GM18508 (cell line): ENCODE results near the gene TSPO2.
A peak's percentile ranks its signal among the peaks of the same experiment; 100 is the strongest.

Source experiments
- ATAC-seq: cut with Tn5 transposase; IDR thresholded peaks from one replicate; pipeline ENCODE4 v1.9.1; 2021; ENCODE audit warnings: moderate number of reproducible peaks; ENCODE audit not compliant: insufficient read depth, unreplicated experiment

Gene TSPO2

GRCh38 chr6:41025966-41026530 lies 16.2 kb upstream of the TSPO2 start:
- no peak for ATAC-seq

- no peak for ATAC-seq
Observed at GRCh38 chr6:41027241-41027640, 15.0 kb upstream of the TSPO2 start.

- ATAC-seq = peak; percentile 47
Observed at GRCh38 chr6:41027799-41028560, 14.3 kb upstream of the TSPO2 start.

GRCh38 chr6:41028561-41029412 lies 13.5 kb upstream of the TSPO2 start:
- no peak for ATAC-seq

- no peak for ATAC-seq
Observed at GRCh38 chr6:41032830-41033229, 9.4 kb upstream of the TSPO2 start.

- ATAC-seq = no peak
Observed at GRCh38 chr6:41033776-41034175, 8.5 kb upstream of the TSPO2 start.

DNA sequence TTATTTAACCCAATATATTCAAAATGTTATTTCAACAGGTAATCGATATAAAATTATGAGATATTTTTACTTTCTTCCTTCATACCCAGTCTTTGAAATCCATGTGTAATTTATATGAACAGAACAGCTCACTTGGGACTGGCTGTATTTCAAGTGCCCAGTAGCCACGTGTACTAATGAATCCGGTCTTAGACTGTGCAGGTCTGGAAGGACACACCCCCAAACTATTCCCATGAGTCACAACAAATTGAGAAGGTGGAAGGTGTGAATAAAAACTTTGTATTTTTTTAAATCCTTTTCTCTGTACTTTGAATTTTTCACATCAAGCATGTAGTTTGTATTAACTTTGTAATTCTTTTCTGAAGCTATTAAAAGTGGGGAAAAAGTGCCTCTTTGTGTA lies 6.1 kb upstream of the TSPO2 start:
- no peak for ATAC-seq

DNA sequence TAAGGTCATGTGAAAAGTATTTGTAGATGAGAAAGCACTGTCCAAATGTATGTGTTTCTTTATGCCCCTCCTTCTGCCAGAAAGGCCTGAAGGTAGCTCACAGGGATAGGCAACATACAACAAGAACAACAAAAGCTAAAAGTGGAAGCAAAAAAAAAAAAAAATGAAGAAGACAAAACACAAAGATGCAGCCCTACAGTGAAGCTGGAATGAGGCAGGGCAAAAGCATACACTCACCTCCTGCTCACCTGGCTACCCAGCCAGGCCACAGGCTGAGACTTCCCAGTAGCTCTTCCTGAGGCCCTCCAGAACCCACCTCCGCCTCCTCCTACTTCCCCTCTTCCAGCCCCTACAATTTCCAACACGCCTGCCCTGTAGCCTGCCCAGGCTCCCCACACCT lies 5.7 kb upstream of the TSPO2 start:
- ATAC-seq = no peak

DNA sequence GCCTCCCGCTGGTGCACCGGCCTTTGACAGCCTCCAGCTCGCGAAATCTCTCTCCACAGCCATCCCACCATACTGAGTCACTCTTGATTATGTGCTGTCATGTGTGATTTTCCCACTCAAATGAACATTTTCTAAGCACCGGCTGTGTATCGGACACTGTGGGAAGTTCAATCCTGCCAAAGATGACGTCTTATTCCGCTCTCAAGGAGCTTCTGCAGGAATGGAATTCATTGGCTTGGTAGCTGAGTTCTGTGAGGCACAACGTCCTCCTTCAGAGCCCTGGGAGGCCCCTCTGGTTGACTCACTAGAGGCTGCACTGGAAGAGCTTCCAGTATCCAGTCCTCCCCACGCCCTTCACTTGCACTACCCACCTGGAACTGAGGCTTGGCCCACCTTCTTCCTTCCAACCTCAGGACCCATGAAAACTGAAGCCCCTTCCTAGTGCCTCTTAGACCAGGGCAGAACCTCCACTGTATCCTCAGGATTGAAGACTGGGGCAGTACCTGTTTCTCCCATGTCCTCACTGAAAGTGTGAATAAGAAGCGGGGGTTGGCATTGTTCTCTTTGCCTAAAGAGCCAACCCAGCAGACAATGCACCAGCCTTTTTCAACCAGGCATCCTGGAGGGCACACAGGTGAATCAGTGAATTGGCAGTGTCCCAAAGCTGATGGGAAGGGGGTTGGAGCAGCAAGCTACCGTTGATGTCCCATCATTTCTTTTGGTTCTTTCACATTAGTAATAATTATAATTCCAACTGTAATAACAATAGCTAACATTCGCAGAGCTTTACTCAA lies 5.0 kb upstream of the TSPO2 start:
- no peak for ATAC-seq

- no peak for ATAC-seq
Observed at GRCh38 chr6:41038205-41038604, 4.1 kb upstream of the TSPO2 start.

- no peak for ATAC-seq
Observed at GRCh38 chr6:41039060-41039998, 2.9 kb upstream of the TSPO2 start, which contains the start of gene UNC5CL. Gene UNC5CL (minus strand): TSS chr6:41039221. CDS start chr6:41035074, 4,147 bp downstream.

DNA sequence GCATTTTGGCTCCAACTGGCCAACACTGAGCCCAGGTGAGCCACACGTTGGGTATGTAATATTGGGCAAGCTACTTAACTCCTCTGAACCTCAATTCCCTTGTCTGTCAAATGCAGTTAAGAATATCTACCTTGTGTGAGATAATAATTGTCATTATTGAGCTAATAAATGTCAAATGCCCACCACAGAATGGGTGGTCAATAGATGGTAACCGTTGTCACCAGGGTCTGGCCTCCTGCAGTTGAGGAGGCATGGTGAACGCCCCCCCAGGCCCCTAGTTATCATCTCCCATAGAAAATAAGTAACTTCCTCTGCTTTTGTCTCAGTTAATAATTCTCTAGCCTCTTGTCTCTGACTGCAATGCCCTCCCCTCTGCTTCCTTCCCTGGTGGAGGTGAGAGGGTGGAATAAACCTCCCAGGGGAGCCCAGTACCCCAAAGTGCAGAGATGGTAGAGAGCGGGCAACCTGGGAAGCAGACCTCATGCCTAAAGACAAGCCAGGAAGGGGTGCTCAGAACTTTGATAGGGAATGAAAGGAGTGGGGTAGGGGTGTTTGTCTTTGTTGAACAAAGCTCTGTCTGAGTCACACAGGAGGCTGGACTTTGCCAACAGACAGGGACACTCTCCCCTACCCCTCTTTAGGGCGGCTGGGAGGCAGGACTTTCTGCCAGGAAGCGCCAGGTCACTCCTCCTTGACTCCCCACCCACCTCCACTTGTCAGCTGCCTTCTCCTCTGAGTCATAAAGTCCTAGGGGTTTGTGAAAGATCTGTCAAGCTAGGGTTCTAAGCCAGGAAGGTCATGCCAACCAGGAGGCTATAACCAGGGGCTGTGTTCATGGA lies 1.9 kb upstream of the TSPO2 start:
- ATAC-seq = no peak

DNA sequence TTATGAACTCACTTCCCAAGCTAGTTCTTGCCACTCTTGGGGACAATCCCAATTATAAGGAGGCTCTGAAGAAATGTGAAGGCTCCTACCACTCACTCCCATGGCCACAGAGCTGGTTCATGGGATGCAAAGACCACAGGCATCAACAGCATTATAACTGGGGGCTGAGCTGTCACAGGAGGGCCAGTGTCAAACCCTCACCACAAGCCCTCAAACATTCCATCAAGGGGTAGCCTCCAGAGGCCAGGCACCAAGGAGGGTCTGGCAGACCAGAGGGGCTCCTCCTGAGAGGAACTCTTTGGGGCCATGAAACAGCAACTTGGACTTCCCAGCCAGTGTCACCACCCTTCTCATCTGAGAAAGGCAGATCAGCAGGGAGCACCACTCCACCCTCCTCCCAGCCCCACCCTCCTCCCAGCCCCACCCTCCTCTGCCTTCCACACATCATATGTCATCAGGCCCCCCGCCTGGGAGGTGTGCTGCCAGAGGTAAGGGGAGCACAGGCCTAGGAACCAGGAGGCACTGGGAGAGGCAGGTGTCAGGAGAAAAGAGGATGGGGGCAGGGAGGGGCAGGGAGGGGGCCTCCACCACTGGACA lies 1.2 kb upstream of the TSPO2 start:
- no peak for ATAC-seq

DNA sequence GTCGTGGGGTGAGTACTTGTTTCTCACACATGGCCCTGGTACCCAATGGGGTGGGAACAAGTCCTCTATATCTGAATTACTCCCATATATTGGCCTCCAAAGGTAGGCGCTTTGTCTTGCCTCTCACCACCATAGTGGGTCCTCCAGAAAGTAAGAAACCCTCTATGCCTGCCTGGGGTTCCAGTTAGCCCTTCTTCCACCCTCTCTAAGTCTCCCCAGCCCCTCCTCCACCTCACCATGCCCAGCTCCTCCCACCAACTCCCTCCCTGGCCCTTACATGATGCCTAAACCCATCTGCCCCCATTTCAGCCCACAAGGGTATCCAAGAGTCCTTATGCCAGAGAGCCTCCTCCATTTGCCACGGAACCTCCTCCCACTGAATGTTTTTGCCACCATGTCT lies 884 bp downstream of the TSPO2 start:
- ATAC-seq = no peak

DNA sequence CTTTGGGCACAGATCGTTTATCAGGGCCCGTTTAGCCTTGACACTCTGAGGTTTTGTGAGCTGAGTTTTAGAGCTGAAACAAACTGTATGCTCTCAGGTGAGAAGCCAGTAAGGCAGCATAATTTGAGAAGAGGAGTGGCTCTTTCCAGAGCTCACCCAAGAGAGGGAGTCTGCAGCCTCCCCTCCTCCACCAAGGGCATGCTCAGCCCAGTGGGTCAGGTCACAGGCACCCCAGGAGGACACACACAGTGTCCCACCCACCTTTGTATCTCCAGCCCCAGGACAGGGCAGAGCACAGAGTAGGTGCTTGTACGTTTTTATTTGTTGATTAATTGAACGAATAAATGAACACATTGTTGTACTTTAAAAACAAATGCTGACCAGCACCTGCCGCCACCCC lies 3.4 kb downstream of the TSPO2 start:
- no peak for ATAC-seq

- no peak for ATAC-seq
Observed at GRCh38 chr6:41046084-41046483, 3.8 kb downstream of the TSPO2 start.

DNA sequence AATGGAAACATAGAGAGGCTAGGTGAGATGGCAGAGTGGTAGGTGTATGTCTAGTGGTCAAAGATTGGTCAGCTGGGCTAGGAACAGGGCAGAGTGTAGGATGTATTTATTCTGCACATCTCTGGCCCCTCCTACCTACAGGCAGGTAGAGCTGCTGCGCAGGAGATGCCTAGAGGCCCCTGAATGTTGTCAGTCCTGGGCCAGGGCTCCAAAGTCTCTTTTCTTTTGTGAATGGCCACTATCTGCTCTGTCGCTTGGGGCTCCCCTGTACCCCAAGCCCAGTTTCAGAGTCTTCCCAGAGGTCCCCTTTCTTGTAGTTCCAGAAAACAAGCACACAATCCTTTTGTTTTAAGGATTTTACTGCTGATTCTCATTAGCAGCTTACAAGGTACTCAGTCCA lies 5.0 kb downstream of the TSPO2 start:
- no peak for ATAC-seq
